Subcutaneous adipose tissue (tissue), 4 donors: ENCODE measurements around the gene TECR. TPM values are rescaled to one million over a fixed set of nuclear protein-coding genes. Genes with fewer than 3 reads are reported as not detected.

Experiments used
- CTCF ChIP-seq: fragments of 450-650 bp; IDR thresholded peaks from one replicate; pipeline ENCODE4 v1.5.1; 2016; ENCODE audit warnings: low read depth, mild to moderate bottlenecking, control low read depth, antibody characterized with exemption, moderate library complexity
- total RNA-seq, 4 donors: library from RNA; depleted of rRNA; stranded (reverse); fragments of >200 nt; gene quantifications; one replicate each; pipeline ENCODE4 v1.1.0, GENCODE V29; 2016

TECR gene
- total RNA-seq, 4 donors from 2014 or later: 36.8 to 86.7 (median 62.4) TPM

GRCh38 chr19:14580623-14581237, 51.3 kb downstream of the TECR start:
- no peak for TF ChIP-seq CTCF

DNA sequence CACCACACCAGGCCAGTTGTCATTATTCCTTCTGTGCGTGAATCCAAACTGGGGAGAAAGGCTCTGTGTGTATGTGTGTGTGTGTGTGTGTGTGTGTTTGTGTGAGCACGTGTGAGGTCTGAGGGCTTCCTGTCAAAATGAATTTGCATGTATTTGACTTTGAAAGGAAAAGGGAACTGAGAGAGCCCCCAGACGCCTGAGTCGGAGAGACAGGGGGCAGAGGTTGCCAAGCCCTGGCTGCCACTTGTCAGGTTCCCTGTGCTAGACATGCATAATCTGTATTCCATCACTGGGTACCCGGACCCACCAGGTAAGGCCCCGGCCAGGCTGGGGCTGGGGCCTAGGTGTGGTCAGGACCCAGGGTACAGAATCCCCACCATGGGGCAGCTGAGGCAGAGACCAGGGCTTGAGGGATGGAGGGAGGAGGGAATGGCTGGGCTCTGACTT, 53.5 kb downstream of the TECR start, which contains the start of gene CLEC17A:
TSS of gene CLEC17A (plus strand) at position 191 of the 447 bp plus-strand sequence. CDS start at position 268, 77 bp downstream.
- TF ChIP-seq CTCF: no peak

DNA sequence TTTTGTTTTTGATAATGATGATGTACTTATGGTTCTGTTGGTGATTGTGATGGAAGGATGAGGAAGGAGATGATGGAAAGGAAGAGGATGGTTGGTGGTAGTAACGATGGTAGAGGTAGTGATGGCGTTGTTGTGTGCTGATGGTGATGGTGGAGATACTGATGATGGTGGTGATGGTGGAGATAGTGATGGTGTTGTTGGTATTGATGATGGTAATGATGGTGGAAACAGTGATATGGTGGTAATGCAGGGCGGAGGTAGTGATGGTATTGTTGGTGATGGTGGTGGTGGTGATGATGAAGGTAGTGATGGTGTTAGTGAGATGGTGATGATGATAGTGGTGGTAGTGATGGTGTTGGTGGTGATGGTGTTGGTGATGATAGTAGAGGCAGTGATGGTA, 66.2 kb downstream of the TECR start:
- no peak for TF ChIP-seq CTCF

DNA sequence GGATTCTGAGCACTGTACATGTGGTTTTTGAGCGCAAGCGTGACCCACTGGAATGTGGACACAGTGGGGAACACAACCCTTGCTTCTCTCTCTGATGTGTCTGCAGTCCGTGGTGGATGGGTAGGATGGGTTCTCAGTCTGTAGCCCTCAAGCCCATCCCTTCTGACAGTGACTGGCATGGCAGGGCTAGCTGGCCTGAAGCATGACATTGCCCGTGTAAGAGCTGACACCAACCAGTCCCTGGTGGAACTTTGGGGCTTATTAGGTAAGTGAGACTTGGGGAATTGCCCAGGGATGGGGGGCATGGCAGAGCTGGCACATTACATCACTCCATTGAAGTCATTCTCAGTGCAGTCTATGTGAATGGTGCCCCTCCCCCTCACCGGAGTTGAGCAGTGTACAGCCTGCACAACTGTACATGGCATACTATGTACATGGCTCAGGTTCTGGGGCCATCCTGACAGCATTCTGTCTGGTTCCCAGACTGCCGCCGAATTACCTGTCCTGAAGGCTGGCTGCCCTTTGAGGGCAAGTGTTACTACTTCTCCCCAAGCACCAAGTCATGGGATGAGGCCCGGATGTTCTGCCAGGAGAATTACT, 70.3 kb downstream of the TECR start:
- TF ChIP-seq CTCF: no peak

DNA sequence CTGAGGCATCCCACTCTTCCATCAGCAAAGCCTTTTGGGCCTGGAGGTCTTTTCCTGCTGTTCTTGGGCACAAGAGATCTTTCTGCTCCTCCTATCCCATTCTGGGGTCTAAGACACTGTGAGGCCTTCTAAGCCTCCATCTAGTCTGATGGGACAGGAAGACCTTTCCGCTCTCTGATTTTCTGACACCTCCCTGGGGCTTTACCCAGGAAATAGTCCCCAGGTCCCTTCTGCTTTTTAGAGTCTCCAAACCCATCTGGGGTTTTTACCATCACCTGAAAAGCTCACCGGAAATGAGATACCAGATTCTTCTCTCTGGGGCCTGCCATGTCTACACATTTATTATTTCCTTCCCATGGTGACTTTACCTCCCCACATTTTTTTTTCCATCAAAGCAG, 74.6 kb downstream of the TECR start:
- no peak for TF ChIP-seq CTCF

- no peak for TF ChIP-seq CTCF
Observed at GRCh38 chr19:14606627-14607026, 77.2 kb downstream of the TECR start.

DNA sequence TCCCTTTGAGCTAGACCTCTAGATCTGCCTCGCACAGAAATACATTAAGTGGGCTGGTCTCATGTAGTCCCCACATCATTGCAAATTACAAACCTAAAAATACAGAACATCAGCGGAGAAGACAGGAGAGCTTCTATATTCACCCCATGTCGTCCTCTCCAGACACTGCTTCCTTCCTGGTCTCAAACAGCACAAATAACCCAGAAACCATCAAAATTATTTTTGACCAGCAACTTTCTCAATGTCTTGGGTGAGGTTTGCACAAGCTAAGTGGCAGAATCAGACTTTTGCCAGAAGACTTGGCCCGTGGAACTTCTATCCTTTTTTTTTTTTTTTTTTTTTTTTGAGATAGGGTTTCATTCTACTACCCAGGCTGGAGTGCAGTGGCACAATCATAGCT, 81.7 kb downstream of the TECR start:
- no peak for TF ChIP-seq CTCF
